ENCODE data around the gene TARS3. TPM values are rescaled to one million over a fixed set of nuclear protein-coding genes. Genes with fewer than 3 reads are reported as not detected.

Gene TARS3
- total RNA-seq, 1 experiment from 2014 or later, result 9.5 TPM

GRCh38 chr15:101641129-101641764, 83.0 kb downstream of the TARS3 start:
- no peak overlapping the region for H3K4me3 Mint-ChIP-seq

GRCh38 chr15:101639667-101640066, 84.6 kb downstream of the TARS3 start:
- Mint-ChIP-seq H3K9me3 (no peaks in the 10 kb centered on the region), H3K27me3 (ENCODE audit: low read depth) (no peaks in the 10 kb centered on the region), H3K4me1 (peaks cover 23% of the 10 kb centered on the region), H3K36me3 (peaks cover 18% of the 10 kb centered on the region), H3K4me3 (no peak overlapping the region), H3K27ac (no peak overlapping the region)
- CTCF ChIA-PET, result interaction anchor here (0.9 to 1.7 kb wide), 3 partner anchors 23 to 319 kb away, joined by 3 to 4 read pairs (median 3); no protein-coding TSS in a partner anchor
- POLR2A ChIA-PET, result no interaction called here
- DNase-seq (ENCODE audit: low spot score) (no peak), ATAC-seq (no peak)
- TF ChIP-seq E2F1 (CRISPR knock-in tag; IDR thresholded peaks at IDR 0.05), result no peak
- TF ChIP-seq ZBTB43 (CRISPR knock-in tag; IDR thresholded peaks at IDR 0.05), result no peak
- no peak for TF ChIP-seq HMGXB4 (CRISPR knock-in tag; IDR thresholded peaks at IDR 0.05)
- no peak for TF ChIP-seq FOXK1 (CRISPR knock-in tag; IDR thresholded peaks at IDR 0.05)
- TF ChIP-seq STAT6 (CRISPR knock-in tag; conservative IDR thresholded peaks at IDR 0.05; ENCODE audit: low read depth), result no peak

More at GRCh38 chr15:101641129-101641764, 83.0 kb downstream of the TARS3 start:
- ATAC-seq (peak; percentile 42), DNase-seq (ENCODE audit: low spot score) (peak; percentile 76)
- POLR2A ChIA-PET, result no interaction called here
- CTCF ChIA-PET, result interaction anchor here (0.6 to 2.9 kb wide), 18 partner anchors 12 to 745 kb away, joined by 3 to 14 read pairs (median 3); partner anchors contain the start of gene TARS3
- Mint-ChIP-seq H3K36me3 (peaks cover 31% of the 10 kb centered on the region), H3K9me3 (no peaks in the 10 kb centered on the region), H3K27me3 (ENCODE audit: low read depth) (no peaks in the 10 kb centered on the region), H3K4me1 (peaks cover 23% of the 10 kb centered on the region), H3K27ac (peak overlapping the region; percentile 74; the same call in 1 of the 2 replicates)
- TF ChIP-seq CTCF (IDR thresholded peaks at IDR 0.05) (peak; percentile 92), ESRRA (CRISPR knock-in tag; IDR thresholded peaks at IDR 0.05; ENCODE audit: borderline replicate concordance) (no peak)

- H3K36me3 Mint-ChIP-seq, result peaks cover 11% of the 10 kb centered on the region; the same call in 1 of the 2 replicates
- ATAC-seq, result peak; percentile 22; the same call in 1 of the 2 replicates
- peak; percentile 72 for TF ChIP-seq ZNF423 (CRISPR knock-in tag; IDR thresholded peaks at IDR 0.05)
- no peak for TF ChIP-seq IRF2 (CRISPR knock-in tag; IDR thresholded peaks at IDR 0.05; ENCODE audit: borderline replicate concordance, low read depth)
- no peak for DNase-seq (ENCODE audit: low spot score)
- no peak overlapping the region for H3K27ac Mint-ChIP-seq
- no peaks in the 10 kb centered on the region for H3K9me3 Mint-ChIP-seq
- no peaks in the 10 kb centered on the region for H3K27me3 Mint-ChIP-seq (ENCODE audit: low read depth)
- H3K4me3 Mint-ChIP-seq, result no peak overlapping the region
- CTCF ChIA-PET, result interaction anchor here (0.9 to 1.2 kb wide), 3 partner anchors 22 to 318 kb away, joined by 3 read pairs; no protein-coding TSS in a partner anchor
- H3K4me1 Mint-ChIP-seq, result peaks cover 23% of the 10 kb centered on the region
- POLR2A ChIA-PET, result no interaction called here
These were observed 86.4 kb downstream of the TARS3 start for GRCh38 chr15:101637919-101638318.
